ENCODE measurements around the gene DPP8. TPM values are rescaled to one million over a fixed set of nuclear protein-coding genes. Genes with fewer than 3 reads are reported as not detected.

DPP8 gene
- total RNA-seq, 1 donor from 2014 or later: 39.0 TPM

- Histone ChIP-seq H4K20me1 (ENCODE audit: low read depth) (peaks cover 69% of the 10 kb centered on the region), H3K79me2 (ENCODE audit: low read depth) (peaks cover 98% of the 10 kb centered on the region), H3F3A (ENCODE audit: low read depth) (peaks cover 3% of the 10 kb centered on the region), H3K9ac (no peak overlapping the region), H3K27me3 (no peaks in the 10 kb centered on the region), H3K4me2 (no peak overlapping the region), H3K4me3 (no peak overlapping the region), H3K27ac (no peak overlapping the region), H3K9me3 (ENCODE audit: low read depth) (no peaks in the 10 kb centered on the region), H3K4me1 (no peaks in the 10 kb centered on the region), H2AFZ (replicated peaks) (no peak overlapping the region), H3K36me3 (no peaks in the 10 kb centered on the region)
- H3K4me1 Mint-ChIP-seq: peaks cover 4% of the 10 kb centered on the region
- peaks cover 4% of the 10 kb centered on the region for H3K9me3 Mint-ChIP-seq
- no peak for DNase-seq (ENCODE audit: low spot score)
- H3K4me3 Mint-ChIP-seq: no peak overlapping the region
- H3K27ac Mint-ChIP-seq: no peak overlapping the region
- H3K27me3 Mint-ChIP-seq (ENCODE audit: insufficient read depth, low read depth): no peaks in the 10 kb centered on the region
- H3K36me3 Mint-ChIP-seq: peaks cover 19% of the 10 kb centered on the region
- TF ChIP-seq, protein P1, sequence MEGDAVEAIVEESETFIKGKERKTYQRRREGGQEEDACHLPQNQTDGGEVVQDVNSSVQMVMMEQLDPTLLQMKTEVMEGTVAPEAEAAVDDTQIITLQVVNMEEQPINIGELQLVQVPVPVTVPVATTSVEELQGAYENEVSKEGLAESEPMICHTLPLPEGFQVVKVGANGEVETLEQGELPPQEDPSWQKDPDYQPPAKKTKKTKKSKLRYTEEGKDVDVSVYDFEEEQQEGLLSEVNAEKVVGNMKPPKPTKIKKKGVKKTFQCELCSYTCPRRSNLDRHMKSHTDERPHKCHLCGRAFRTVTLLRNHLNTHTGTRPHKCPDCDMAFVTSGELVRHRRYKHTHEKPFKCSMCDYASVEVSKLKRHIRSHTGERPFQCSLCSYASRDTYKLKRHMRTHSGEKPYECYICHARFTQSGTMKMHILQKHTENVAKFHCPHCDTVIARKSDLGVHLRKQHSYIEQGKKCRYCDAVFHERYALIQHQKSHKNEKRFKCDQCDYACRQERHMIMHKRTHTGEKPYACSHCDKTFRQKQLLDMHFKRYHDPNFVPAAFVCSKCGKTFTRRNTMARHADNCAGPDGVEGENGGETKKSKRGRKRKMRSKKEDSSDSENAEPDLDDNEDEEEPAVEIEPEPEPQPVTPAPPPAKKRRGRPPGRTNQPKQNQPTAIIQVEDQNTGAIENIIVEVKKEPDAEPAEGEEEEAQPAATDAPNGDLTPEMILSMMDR (IDR thresholded peaks at IDR 0.05): no peak
- TF ChIP-seq EZH2phosphoT487 (IDR thresholded peaks at IDR 0.05) (no peak), EZH2 (IDR thresholded peaks at IDR 0.05) (no peak)
Observed at GRCh38 chr15:65547841-65548240, 30.4 kb upstream of the DPP8 start.

DNA sequence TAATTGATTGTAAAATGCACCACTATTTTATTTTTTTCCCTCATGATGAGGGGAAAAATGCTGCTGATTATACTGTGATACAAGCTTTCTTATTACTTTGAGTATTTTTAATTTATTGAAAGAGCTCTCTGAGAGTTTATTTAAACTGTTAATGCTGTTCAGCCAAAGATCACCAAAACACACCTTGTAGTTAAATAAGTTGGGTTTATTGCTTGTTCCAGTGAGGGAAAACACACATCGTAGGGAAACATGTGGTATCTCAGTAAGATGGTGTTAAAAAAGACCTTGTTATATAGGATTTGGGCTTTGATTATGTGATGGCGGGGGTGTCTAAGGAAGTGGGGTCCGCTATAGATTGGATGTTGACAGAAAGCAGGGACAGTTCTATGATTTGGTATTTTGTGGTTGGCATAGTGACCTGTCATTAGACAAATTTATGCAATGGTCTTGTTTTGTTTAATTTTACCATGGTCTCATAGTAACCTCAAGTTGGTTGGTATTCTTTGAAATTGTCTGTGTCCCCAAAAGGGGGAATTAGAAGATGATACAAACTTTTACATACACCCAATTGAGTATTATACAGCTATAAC lies 23.8 kb upstream of the DPP8 start:
- no peak overlapping the region for H3K27ac Mint-ChIP-seq
- no peaks in the 10 kb centered on the region for H3K4me1 ChIP-seq
- no peak overlapping the region for H3K4me3 ChIP-seq
- H3K9me3 ChIP-seq (ENCODE audit: low read depth): no peaks in the 10 kb centered on the region
- no peak overlapping the region for H3K4me2 ChIP-seq
- H3K36me3 Mint-ChIP-seq: peaks cover 42% of the 10 kb centered on the region
- H3K36me3 ChIP-seq: no peaks in the 10 kb centered on the region
- no peak overlapping the region for H3K9ac ChIP-seq
- no peaks in the 10 kb centered on the region for H3F3A ChIP-seq (ENCODE audit: low read depth)
- no peaks in the 10 kb centered on the region for H3K27me3 ChIP-seq
- peaks cover 99% of the 10 kb centered on the region for H3K79me2 ChIP-seq (ENCODE audit: low read depth)
- H3K9me3 Mint-ChIP-seq: peaks cover 7% of the 10 kb centered on the region
- DNase-seq (ENCODE audit: low spot score): no peak
- H3K27me3 Mint-ChIP-seq (ENCODE audit: insufficient read depth, low read depth): peaks cover 2% of the 10 kb centered on the region
- H3K4me1 Mint-ChIP-seq: peaks cover 7% of the 10 kb centered on the region
- no peak overlapping the region for H3K27ac ChIP-seq
- no peak overlapping the region for H3K4me3 Mint-ChIP-seq
- TF ChIP-seq, protein P1 (IDR thresholded peaks at IDR 0.05): no peak
- TF ChIP-seq EZH2 (IDR thresholded peaks at IDR 0.05) (no peak), EZH2phosphoT487 (IDR thresholded peaks at IDR 0.05) (no peak)
- no peak overlapping the region for H2AFZ ChIP-seq (replicated peaks)
- peaks cover 78% of the 10 kb centered on the region for H4K20me1 ChIP-seq (ENCODE audit: low read depth)

GRCh38 chr15:65540314-65540713 lies 22.8 kb upstream of the DPP8 start:
- DNase-seq (ENCODE audit: low spot score): no peak
- H3K27me3 ChIP-seq: no peaks in the 10 kb centered on the region
- H3K4me1 ChIP-seq: no peaks in the 10 kb centered on the region
- H3K79me2 ChIP-seq (ENCODE audit: low read depth): peaks cover 99% of the 10 kb centered on the region
- H3K27ac ChIP-seq: no peak overlapping the region
- Mint-ChIP-seq H3K27ac (no peak overlapping the region), H3K27me3 (ENCODE audit: insufficient read depth, low read depth) (peaks cover 2% of the 10 kb centered on the region), H3K4me3 (no peak overlapping the region), H3K4me1 (peaks cover 3% of the 10 kb centered on the region), H3K9me3 (peaks cover 7% of the 10 kb centered on the region), H3K36me3 (peaks cover 42% of the 10 kb centered on the region)
- no peaks in the 10 kb centered on the region for H3K36me3 ChIP-seq
- H2AFZ ChIP-seq (replicated peaks): no peak overlapping the region
- no peak overlapping the region for H3K4me3 ChIP-seq
- H3F3A ChIP-seq (ENCODE audit: low read depth): no peaks in the 10 kb centered on the region
- H3K9me3 ChIP-seq (ENCODE audit: low read depth): no peaks in the 10 kb centered on the region
- H3K4me2 ChIP-seq: no peak overlapping the region
- TF ChIP-seq EZH2 (IDR thresholded peaks at IDR 0.05): no peak
- TF ChIP-seq EZH2phosphoT487 (IDR thresholded peaks at IDR 0.05): no peak
- TF ChIP-seq, protein P1 (IDR thresholded peaks at IDR 0.05): no peak
- H4K20me1 ChIP-seq (ENCODE audit: low read depth): peaks cover 79% of the 10 kb centered on the region
- H3K9ac ChIP-seq: no peak overlapping the region

Measured in neural progenitor cell (in vitro differentiated cells).